GM10266 (cell line): ENCODE data around the gene ARF1.

Source experiments
- DNase-seq: peaks from one replicate; pipeline ENCODE4 v3.0.0; 2012; ENCODE audit errors: extremely low spot score
- TF ChIP-seq, protein P1 (sequence below): IDR thresholded peaks from 2 replicates; pipeline ENCODE4 v1.5.1; 2012; ENCODE audit warnings: mild to moderate bottlenecking, low read depth; ENCODE audit not compliant: control insufficient read depth, insufficient read depth; ENCODE audit errors: missing control alignments

The ARF1 gene

DNA sequence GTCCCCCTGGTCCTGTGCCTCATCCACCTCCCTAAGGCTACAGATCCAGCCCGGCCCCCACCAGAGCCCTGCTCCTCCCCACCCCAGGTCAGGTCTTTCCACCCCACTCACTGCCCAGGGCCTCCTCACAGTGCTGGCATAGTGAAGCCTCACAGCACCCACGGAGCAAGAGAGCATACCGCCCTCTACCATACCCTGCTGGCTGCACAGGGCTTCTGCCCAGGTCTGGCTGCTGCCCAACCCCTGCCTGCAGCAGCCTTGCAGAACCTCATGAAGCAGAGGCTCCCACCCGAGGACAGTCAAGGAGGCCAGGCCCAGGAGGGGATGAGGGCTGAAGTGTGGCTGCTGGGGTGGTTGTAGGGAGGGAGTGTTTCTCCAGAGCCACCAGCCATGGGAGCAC is 19.7 kb upstream of the ARF1 start:
- DNase-seq, result no peak
- TF ChIP-seq, protein P1, sequence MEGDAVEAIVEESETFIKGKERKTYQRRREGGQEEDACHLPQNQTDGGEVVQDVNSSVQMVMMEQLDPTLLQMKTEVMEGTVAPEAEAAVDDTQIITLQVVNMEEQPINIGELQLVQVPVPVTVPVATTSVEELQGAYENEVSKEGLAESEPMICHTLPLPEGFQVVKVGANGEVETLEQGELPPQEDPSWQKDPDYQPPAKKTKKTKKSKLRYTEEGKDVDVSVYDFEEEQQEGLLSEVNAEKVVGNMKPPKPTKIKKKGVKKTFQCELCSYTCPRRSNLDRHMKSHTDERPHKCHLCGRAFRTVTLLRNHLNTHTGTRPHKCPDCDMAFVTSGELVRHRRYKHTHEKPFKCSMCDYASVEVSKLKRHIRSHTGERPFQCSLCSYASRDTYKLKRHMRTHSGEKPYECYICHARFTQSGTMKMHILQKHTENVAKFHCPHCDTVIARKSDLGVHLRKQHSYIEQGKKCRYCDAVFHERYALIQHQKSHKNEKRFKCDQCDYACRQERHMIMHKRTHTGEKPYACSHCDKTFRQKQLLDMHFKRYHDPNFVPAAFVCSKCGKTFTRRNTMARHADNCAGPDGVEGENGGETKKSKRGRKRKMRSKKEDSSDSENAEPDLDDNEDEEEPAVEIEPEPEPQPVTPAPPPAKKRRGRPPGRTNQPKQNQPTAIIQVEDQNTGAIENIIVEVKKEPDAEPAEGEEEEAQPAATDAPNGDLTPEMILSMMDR, result no peak

DNA sequence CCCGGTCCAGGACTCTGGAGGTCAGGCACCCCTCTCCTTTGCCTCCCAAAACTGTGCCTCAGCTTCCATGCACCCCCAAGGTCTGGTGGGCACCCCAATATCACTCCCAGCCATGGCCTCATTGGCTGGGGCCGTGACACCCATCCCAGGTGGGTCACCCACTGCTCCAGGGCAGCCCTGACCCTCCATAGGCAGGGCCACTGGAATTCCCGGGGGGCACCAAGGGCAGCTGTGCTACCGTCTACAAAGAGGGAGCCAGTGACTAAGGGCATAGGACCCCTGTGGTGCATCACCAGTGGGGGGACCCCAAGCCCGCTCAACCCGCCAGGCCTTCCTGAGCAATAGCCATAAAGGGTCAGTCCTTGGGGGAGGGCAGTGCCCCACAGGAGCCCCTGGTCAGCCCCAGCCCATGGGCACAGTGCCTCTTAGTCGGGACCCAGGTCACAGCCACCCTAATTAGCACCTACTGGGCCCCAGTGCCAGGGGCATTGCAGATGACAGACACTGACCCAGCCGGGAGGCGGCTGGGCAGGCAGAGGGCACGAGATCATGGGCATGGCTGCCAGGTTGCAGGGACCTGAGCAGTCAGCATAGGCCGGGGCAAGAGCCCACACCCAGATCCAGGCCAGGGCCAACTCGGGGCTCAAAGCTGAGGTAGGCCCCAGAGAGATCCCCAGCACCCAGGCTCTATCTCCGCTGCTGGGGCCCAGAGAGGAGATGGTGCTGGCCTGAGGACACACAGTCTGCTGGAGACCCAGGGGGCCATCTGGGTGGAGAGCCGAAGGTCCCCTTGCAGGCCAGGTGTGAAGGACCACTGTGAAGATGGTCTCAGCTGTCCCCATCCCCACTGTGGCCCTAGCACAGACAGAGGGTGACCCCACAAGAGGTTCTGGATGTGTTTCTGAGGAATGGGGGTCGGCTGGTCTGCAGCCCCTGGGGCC is 19.0 kb upstream of the ARF1 start:
- TF ChIP-seq, protein P1, result no peak

DNA sequence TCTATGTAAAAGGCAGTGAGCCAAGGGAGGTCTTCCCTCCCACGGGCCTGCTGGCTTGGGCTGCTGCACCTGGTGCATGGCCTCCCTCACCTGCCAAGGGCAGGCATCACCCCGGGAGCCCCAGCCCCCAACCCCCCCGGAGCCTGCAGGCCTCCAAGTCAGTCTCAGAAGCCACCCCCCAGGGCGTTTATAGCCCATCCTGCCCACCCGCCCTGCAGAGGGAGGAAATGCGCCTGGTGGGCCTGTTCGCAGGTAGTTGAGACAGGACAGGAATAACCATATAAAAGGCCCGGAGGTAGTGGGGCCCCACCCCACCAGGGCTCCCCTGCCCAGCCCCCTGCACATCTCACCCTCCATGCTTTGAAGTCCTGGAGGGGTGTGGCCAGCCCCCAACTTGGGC is 18.2 kb upstream of the ARF1 start:
- TF ChIP-seq, protein P1, result no peak
- no peak for DNase-seq

More for the DNA sequence above, 19.0 kb upstream of the ARF1 start:
- no peak for DNase-seq

DNA sequence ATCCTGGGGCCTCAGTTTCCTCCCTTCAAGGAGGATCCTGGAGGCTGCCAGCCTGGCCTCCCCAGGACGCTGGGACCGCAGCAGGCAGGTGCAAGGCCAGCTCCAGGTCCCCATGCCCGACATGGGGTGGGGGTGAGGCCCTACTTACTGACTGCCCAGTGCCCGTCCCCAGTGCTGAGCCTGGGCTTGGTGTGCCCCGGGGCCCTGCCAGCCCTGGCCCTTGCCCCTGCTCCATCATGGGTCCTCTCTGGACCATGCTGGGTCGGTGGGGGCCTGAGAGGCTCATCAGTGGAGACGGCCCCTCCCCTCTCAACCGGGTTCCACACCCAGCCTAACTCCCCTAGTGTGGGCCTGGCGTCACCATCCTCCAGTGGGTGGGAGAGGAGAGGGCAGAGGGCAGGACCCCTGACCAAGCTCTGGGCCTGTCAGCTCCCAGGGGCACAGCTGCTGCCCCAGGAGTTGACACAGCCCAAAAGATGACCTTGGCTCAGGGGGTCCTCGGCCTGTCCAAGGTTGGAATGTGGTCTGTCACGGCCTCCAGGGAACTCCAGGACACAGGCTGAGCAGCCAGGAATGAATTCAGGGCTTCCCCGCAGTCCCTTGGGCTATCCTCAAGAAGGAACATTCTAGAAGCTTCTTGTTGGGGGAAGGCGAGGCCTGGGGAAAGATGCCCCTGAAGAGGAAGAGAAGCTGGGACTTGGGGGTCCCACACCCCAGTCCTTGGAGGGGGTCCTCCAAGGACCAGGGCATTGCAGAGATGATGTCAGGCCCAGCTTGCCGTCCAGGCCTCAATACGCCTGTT is 17.6 kb upstream of the ARF1 start:
- DNase-seq, result no peak
- TF ChIP-seq, protein P1, result no peak

DNA sequence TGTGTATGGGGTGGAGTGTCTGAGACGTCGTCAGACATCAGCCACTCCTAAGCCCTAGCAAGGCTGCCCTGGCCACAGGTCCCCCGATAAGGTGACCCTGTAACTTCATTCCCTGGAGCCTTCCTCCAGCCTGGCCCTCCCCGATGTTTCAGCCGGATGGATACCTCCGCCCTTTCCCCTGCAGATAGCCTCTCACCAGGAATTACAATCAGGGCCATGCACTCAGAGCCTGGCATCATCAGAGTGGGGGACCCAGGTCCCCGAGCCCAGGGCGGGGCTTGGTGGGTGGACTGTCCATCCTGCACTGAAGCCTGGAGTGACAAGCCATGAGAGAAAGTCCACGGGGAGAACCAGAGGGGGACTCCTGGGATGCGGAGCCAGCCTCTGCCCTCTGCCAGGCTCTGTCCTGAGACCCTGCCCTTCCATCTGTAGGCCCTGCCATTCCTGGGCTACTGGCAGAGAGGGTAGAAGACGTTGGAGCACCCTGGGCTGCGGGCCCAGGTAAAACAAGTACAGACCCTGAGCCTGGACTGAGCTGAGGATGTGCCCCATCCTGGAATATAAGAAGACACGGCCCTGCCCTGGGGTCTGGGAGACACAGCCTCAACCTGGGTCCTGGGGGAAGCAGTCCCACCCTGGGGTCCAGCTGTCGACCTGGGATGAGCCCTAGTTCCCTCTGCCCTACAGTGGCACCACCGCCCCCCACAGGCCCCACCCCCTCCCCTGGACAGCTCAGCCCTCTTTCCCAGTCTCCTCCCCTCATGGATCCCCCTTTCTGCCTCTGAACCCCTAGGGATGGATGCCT is 16.8 kb upstream of the ARF1 start:
- TF ChIP-seq, protein P1, result no peak
- no peak for DNase-seq

DNA sequence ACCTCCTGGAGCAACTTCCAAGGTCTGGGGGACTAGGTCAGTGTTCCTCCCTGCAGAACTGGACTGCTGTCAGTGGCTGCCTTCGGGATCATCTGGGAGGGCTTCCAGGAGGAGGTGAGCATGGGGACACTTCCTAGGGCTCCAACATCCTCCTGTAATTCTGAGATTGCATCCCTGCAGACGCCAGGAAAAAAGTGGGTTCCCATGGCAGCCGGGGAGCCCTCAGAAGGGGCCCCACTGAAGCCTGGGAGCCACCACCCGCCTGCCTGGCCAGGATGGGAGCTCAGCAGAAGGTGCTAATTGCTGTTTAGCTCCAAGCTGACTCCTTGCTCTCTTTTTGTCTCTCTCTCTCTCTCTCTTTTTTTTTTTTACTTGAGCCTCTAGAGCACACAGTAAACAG is 16.1 kb upstream of the ARF1 start:
- DNase-seq, result no peak
- TF ChIP-seq, protein P1, result no peak
